Left lobe of liver (tissue), 2 donors: ENCODE results near the gene BLVRA. TPM values are rescaled to one million over a fixed set of nuclear protein-coding genes. Genes with fewer than 3 reads are reported as not detected.
"Not testable (repeated sequence)": the region's sequence is repeated elsewhere in the genome, so short reads cannot be mapped to it uniquely, and the experiment has no call there.

Experiments used
- ATAC-seq: fragments of 200-7000 bp; cut with Tn5 transposase; one replicate; pipeline ENCODE4 v1.9.1; 2020; ENCODE audit warnings: mild to moderate bottlenecking, moderate library complexity
- DNase-seq: peaks from one replicate; pipeline ENCODE4 v3.0.0-alpha.2; 2020; ENCODE audit warnings: low spot score
- total RNA-seq: library from RNA; stranded (reverse); gene quantifications from one replicate; pipeline ENCODE4 v1.2.1, GENCODE V29; 2021
- donor health status: DM: no; HTN: no; CAD: no; lungs with moderate emphysema.
- donor health status: DM: no; HTN: yes; CAD: no.

Gene BLVRA
- total RNA-seq, 1 donor from 2014 or later, result 4.0 TPM

DNA sequence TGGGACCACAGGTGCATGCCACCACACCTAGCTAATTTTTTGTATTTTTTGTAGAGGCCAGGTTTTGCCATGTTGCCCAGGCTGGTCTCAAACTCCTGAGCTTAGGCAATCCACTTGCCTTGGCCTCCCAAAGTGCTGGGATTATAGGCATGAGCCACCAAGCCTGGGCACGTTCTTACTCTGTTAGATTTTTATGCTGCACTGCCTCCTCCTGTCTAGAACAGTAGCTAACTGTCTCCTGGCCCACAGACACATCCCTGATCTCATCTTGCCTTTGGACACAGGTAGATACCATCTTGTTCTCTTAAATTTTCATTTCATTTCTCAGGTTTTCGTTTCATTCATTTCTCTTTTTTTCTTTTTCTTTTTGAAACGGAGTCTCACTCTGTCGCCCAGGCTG is 41.1 kb downstream of the BLVRA start:
- ATAC-seq, result no peak
- DNase-seq, result no peak

DNA sequence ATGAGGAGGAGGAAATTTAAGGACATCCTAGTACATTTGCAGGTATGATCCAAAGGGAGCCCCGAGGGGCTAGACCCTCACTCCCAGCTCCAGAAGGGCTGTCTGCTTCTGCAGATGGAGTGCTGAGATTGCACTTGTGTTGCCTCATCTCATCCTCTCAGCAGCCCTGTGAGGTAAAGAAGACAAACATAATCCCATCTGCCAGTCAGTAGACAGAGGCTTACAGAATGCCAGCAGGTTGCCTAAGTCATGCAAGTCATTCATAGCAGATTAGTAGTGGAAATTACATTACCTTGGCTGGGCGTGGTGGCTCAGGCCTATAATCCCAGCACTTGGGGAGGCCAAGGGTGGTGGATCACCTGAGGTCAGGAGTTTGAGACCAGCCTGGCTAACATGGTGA is 45.4 kb downstream of the BLVRA start:
- no peak for ATAC-seq
- DNase-seq, result no peak

DNA sequence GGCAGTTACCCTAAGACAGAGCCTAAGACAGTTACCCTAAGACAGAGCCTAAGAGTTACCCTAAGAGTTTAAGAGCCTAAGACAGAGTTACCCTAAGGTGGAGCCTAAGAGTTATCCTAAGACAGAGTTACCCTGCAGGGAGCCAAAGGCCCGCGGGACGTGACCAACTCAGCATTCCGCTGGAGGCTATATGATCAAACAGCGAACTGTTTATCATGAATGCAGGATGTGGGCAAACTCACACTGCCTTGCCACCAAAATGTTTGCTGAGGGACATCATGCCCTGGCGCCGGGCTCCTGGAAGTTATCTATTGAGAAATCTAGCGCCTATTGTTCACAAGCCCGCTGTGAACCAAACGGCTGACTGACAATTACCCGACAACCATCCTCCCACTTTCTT is 49.9 kb downstream of the BLVRA start:
- DNase-seq (no peak), ATAC-seq (no peak)

DNA sequence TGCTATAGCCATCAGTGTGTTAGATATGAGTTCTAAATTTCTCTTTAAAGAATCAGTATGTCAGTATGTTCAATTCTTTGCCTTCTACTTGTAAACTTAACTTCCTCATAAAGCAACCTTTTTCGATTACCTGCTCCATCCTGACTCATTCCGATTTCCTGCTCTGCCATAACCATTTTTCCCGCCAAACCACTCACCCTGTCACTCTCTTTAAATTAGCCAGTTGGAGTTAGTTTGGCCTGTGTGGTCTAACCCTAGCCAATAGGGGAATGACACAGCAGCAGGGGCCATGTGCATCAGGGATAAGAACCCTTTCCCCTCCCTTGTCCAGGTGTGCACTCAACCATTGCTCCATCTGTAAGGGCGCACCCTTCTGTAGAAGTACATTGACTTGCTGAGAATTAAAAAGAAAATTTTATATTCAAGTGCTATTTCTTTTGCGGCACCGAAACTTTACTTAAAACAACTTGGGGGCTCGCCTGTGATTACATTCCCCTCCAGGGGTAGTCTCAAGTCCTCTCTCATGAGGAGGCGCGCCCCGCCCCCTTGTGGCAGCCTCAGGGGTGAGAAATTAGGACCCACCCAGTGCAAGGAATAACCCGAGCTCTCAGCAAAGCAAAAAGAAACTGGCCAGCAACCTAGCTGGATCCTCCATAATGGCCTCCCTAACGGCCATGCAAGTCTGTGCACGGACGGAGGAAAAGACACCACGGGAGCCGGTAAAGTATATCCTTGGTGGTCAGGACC is 51.9 kb downstream of the BLVRA start:
- not testable (repeated sequence) for ATAC-seq, DNase-seq

DNA sequence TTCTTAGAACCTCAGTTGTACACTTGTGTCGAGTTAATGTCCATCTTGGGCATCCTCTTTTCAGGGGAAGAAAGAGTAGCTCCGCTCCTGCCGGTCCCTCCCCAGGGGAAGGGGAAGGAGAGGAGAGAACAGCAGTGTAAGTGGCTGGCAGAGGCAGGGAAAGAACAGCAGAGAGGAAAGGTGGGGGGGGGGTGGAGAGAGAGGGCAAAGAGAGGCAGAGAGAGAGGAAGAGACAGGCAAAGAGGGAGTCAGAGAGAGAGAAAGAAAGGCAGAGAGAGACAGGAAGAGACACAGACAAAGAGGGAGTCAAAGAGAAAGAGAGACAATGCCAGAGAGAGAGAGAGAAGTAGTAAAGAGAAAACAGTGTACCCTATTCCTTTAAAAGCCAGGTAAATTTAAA is 56.9 kb downstream of the BLVRA start:
- DNase-seq (no peak), ATAC-seq (no peak)

DNA sequence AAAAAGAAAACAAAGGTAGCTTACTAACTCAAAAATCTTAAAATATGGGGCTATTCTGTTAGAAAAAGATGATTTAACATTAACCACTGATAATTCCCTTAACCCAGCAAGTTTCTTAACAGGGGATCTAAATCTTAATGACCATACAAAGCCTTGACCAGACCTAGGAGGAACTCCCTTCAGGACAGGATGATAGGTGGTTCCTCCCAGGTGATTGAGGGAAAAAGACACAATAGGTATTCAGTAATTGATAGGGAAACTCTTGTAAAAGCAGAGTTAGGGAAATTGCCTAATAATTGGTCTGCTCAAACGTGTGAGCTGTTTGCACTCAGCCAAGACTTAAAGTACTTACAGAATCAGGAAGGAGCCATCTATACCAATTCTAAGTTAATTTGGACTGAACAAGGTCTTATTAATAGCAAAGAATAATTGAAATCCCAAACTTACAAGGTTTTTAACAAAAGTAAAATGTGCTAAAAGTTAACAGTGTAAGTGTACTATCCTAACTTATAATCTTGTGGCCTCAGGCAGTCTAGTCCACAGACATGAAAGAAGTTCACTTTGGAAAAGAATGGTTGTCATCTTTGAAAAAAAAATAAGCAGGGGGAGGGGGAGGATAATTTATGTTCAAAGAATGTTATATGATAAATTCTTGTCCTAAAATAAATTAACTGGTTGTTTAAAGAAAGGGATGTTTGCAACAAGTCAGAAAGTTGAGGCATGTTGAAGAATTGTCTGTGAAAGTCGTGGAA is 57.7 kb downstream of the BLVRA start:
- not testable (repeated sequence) for DNase-seq, ATAC-seq

DNA sequence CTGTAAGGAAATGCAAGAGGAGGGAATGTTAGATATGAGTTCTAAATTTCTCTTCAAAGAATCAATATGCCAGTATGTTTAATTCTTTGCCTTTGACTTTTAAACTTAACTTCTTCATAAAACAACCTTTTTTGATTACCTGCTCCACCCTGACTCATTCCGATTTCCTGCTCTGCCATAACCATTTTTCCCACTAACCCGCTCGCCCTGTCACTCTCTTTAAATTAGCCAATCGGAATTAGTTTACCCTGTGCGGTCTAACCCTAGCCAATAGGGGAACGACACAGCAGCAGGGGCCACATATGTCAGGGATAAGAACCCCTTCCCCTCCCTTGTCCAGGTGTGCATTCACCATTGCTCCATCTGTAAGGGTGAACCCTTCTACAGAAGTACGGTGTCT is 64.9 kb downstream of the BLVRA start:
- DNase-seq, ATAC-seq: not testable (repeated sequence)

DNA sequence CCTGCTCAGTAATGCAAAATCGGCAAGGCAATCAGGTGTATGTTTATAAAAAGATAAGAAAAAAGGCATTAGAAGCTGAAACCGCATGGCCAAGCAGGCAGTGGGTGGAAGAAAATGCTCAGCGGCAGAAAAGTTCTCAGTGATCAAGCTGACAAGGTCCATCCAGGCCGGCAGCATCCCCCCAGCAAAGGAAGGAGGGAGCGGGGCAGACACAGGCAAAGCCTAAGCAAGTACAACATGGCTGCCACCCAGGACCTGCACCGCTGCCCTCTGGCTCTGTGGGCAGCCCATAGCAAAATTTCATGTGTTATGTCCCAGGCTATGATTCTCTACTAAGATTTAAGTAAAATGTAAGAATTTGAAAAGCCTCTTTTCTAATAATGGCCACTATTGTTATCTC is 65.5 kb downstream of the BLVRA start:
- ATAC-seq, result no peak
- no peak for DNase-seq

DNA sequence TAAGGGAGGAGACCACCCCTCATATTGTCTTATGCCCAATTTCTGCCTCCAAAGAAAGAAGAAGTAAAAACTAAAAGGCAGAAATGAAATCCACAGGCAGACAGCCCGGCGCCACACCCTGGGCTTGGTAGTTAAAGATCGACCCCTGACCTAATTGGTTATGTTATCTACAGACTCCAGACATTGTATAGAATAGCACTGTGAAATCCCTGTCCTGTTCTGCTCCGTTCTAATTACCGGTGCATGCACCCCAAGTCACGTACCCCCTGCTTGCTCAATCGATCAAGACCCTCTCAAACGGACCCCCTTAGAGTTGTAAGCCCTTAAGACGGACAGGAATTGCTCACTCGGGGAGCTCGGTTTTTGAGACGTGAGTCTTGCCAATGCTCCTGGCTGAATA is 66.0 kb downstream of the BLVRA start:
- not testable (repeated sequence) for DNase-seq, ATAC-seq

DNA sequence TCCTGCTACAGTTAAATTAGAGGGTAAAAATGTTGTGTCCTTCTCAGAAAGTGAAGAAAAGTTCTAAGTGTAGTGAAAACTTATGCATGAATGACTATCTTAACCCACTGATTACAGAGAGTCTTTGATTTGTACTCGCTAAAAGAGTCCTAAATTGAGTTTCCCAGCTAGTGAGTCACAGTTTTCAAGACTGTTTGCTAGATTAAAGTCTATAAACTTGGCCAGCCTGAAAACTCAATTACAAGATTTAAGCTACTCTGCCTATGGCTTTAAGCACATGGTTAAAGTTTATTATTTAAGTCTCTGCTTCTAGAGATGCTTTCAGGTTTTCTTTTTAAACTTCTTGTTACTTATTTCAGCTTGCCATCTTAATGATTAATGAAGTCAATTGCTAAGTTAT is 66.5 kb downstream of the BLVRA start:
- no peak for DNase-seq
- no peak for ATAC-seq

DNA sequence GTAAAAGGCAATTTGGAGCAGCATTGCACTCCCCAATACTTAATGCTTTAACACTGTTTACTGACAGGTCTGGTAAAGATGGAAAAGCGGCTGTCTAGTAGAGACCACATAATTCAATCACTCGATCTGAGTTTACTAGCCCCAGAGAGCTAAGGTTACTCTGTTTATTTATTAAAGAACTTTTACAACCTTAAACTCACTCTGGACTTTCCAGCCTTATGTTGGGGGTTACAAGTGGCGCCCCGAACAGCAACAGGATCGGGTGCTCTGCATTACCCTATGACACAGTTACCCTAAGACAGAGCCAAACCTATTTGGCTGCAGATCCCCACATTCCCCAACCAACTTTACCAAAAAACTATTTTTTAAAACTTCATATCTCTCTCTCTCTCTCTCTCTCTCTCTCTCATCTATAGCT is 66.9 kb downstream of the BLVRA start:
- DNase-seq (no peak), ATAC-seq (no peak)

GRCh38 chr7:43830917-43831316 is 72.4 kb downstream of the BLVRA start:
- ATAC-seq, DNase-seq: not testable (repeated sequence)

DNA sequence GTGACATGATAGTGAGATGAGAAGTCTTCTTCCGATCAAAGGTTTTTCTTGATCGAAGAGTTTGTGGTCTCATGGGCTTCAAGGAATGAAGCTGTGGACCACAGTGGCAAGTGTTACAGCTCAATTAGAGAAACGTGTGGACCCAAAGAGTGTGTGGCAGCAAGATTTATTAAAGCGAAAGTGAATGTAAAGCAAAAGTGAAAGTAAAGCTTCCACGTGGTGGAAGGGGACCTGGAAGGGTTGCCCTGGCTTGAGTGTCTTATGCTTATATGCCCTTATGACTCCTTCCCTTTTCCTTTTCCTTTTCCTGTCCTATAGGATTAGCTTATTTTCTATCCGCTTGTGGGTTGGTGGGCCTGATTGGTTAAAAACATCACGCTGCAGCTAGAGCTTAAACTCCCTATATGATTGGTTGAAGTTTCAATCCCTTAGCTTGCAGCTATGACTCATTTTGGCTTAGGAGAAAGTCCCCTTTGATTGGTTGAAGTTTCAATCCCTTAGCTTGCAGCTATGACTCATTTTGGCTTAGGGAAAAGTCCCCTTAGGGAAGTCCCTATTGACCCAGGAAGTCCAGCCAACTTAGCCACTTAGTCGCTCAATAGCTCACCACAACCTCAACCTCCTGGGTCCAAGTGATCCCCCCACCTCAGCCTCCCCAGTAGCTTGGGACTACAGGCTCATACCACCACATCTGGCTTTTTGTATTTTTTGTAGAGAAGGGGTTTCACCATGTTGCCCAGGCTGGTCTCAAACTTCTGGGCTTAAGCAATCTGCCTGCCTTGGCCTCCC is 76.2 kb downstream of the BLVRA start:
- DNase-seq, result no peak

GRCh38 chr7:43838201-43838658 is 79.8 kb downstream of the BLVRA start:
- DNase-seq, result no peak
- peak; percentile 37 for ATAC-seq

More for the DNA sequence above, 76.2 kb downstream of the BLVRA start:
- ATAC-seq, result peak; percentile 72

GRCh38 chr7:43843296-43843695 is 84.8 kb downstream of the BLVRA start:
- ATAC-seq, result no peak
- DNase-seq, result no peak

DNA sequence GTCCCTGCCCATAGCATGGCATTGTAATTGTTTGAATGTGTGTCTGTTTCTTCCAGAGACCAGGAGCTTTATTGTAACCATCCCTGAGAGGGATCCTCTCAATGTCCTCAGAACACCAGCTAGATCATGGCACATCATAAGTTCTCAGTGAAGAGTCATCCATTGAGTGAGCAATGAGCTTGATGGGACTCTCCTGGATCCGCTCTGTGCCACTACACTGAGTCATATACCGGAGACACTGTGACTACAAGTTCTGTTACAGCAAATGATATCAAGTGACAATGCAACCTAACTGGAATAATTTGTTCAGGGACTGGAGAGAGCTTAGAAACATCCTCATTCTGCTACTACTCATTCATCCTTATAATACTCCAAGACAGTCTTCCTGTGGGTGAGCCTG is 85.8 kb downstream of the BLVRA start:
- ATAC-seq, result no peak
- no peak for DNase-seq

- ATAC-seq, result no peak
Observed at GRCh38 chr7:43844662-43845061, 86.2 kb downstream of the BLVRA start.

DNA sequence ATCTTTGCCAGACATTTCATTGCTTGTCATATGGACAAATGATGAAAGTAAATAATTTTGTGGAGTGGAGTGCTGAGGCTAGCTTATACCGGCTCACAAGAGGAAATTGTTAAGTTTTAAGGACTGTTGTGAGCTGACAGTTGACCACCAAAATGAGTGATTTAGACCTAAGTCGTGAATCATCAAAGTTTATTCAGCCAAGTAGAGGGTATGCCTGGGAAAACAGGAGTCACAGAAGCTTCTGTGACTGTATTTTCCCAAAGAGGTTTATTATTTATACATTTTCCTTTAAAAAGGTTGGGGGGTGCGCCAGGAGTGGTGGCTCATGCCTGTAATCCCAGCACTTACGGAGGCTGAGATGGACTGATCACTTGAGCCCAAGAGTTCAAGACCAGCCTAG is 89.0 kb downstream of the BLVRA start:
- DNase-seq (no peak), ATAC-seq (no peak)

More at GRCh38 chr7:43844662-43845061, 86.2 kb downstream of the BLVRA start:
- no peak for DNase-seq

DNA sequence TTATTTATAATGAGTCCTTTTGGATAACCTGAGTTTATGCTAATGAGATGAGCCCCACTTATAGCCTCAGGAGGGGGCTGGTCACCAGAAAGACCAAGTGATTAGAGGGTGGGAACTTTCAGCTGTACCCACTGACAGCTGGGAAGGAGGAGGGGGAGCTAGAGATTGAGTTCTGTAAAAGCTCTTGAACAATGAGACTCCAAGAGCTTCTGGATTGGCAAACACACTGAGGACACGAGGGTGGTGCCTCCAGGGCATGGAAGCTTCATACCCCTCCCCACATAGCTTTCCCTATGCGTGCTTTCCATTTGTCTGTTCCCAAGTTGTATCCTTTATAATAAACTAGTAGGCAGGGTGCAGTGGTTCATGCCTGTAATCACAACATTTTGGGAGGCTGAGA is 90.6 kb downstream of the BLVRA start:
- ATAC-seq (no peak), DNase-seq (no peak)

DNA sequence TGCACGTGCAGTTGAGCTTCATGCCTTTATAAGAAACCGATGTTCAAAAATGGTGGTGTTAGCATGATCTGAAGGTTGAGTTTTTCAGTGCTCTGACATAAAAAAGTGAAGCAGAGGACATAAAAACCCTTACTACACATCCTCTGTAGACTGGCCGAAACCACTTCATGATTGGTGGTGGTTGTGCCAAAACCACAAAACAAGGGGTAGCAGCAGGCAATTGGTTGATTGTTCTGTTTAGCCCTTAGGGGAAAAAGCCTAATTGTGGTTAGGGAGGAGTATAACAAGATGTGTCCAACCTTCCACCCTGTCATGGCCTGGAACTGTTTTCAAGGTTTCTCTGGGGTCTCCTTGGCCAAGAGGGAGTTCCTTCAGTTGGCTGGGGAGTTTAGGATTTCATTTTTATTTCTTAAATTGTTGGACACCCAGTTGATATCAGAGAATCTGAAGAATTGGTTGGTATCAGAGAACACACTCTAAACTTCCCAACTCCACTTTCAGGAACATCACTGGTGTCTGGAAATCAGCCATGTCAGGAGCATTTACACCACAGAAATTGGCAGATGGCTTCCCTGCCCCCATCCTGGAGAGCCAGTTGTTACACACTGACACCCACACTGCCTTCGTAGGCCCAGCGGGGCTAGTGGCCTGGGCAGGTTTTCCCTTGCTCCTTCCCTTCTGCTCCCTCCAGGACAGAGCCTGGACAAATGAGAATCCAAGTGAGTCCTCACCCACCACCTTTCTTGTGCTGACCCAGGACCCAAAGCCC is 92.1 kb downstream of the BLVRA start:
- DNase-seq, result no peak
- ATAC-seq, result no peak

GRCh38 chr7:43851805-43852204 is 93.3 kb downstream of the BLVRA start:
- DNase-seq (no peak), ATAC-seq (no peak)
